Thyroid gland (tissue), 4 donors: ENCODE data around the gene SOX13.

Experiments used
- POLR2A ChIP-seq, 2 donors: fragments of 450-650 bp; IDR thresholded peaks; one replicate each; pipeline ENCODE4 v1.6.1; 2017; ENCODE audit warnings: antibody characterized with exemption in 2 of 2, mild to moderate bottlenecking in 2 of 2, moderate library complexity in 1 of 2
- TF ChIP-seq, protein P1 (sequence below), 6 experiments: fragments of 200-600 bp in 3 of 6; fragments of 450-650 bp in 3 of 6; sonication (generic) in 3 of 6; IDR thresholded peaks; one replicate each; pipeline ENCODE4 v1.5.1; 2016 to 2019; ENCODE audit warnings: antibody characterized with exemption in 6 of 6, mild to moderate bottlenecking in 2 of 6, inconsistent platforms in 1 of 6, moderate library complexity in 1 of 6

DNA sequence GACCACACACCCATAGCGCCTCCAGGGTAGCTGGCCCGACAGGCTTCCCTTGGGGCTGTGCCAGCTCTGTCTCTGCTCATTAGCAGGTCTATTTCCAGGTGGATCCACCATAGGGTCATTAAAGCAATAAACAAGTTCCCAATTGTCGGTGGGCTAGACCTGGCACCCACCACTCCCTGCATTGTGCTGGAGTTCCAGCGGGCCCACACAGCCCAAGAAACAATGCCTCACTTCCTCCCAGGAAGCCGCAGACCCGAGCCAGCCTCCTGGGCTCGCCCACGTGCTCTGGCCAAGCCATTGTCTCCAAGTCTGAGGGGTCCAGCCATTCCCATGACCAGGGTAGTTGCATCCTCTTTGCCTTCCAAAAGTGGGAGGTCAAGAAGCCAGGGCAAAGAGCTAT lies 27.5 kb upstream of the SOX13 start:
- TF ChIP-seq, protein P1, sequence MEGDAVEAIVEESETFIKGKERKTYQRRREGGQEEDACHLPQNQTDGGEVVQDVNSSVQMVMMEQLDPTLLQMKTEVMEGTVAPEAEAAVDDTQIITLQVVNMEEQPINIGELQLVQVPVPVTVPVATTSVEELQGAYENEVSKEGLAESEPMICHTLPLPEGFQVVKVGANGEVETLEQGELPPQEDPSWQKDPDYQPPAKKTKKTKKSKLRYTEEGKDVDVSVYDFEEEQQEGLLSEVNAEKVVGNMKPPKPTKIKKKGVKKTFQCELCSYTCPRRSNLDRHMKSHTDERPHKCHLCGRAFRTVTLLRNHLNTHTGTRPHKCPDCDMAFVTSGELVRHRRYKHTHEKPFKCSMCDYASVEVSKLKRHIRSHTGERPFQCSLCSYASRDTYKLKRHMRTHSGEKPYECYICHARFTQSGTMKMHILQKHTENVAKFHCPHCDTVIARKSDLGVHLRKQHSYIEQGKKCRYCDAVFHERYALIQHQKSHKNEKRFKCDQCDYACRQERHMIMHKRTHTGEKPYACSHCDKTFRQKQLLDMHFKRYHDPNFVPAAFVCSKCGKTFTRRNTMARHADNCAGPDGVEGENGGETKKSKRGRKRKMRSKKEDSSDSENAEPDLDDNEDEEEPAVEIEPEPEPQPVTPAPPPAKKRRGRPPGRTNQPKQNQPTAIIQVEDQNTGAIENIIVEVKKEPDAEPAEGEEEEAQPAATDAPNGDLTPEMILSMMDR (IDR thresholded peaks at IDR 0.05), result no peak
- no peak for TF ChIP-seq POLR2A (IDR thresholded peaks at IDR 0.05)
